Activated CD8-positive, alpha-beta memory T cell treated with anti-CD3 and anti-CD28 coated beads, Interleukin-2, amount 50 U/mL, for 48 hours (primary cell): ENCODE results near the gene PHF21A.
"Not testable (repeated sequence)": the region's sequence is repeated elsewhere in the genome, so short reads cannot be mapped to it uniquely, and the experiment has no call there.

Experiments
- DNase-seq: peaks from one replicate; pipeline ENCODE4 v3.0.0-alpha.2; 2020

The PHF21A gene

DNA sequence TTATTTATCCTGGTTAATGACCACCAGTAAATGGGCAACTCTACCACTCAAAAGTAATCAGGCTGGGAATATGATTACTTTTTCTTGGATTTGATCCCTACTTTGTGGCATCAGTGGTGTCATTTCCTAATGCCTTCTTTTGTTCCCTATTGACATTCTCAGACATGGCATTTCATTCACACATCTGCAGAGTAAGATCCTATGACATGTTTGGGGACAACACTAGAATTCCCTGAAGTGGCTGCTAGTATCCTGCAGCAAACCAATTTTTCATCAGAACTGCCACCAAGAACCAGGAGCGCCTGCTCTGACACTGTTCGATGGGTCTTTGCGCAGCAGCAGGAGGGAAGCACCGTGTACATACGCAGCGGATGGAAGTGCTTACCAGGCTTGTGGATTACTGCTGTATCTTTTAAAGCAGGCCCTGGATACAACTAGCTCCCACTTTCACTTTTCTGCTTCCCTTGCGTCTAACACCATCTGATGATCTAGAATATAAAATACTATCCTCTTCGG is 101.1 kb downstream of the PHF21A start:
- no peak for DNase-seq

DNA sequence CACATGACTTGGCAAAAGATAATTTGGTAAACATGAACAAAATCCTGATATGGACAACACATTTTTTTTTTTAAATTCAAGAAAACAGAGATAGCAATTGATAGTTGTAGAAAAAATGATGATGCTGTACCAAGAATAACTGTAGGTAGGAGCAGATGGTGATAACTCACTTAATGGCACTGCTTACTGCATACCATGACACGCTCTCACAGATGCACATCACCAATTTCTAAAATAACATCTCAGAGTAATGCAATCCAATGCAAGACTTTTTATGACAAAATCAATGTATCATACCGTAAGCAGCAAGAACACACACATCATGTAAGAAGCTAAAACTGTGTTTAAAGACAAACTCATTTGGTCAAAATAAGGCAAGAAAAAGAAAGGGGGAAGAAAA is 102.6 kb downstream of the PHF21A start:
- no peak for DNase-seq

DNA sequence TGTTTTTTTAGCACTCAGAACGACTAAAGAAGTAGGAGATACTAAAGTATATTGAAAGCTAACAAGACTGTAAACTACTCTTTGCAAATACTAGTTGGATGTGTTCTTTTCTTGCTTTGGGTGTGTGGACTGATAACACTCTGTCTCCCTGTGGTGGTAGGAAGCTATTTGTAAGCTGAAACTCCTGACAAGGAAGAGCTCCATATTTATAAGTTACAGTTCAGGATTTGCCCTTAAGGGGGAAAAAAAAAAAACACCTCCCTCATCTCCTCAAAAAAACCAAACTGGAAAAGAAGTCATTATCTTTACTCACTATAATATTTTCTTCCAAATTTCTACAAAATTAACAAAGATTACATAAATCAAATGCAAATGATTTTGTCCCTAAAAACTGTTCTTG is 103.9 kb downstream of the PHF21A start:
- DNase-seq = no peak

GRCh38 chr11:46015941-46016340 is 105.3 kb downstream of the PHF21A start:
- DNase-seq = no peak

- DNase-seq = not testable (repeated sequence)
Measured at GRCh38 chr11:46014168-46014567, 107.1 kb downstream of the PHF21A start.

- no peak for DNase-seq
Measured at GRCh38 chr11:46012185-46012584, 109.1 kb downstream of the PHF21A start.

GRCh38 chr11:46010100-46010499 is 111.2 kb downstream of the PHF21A start:
- no peak for DNase-seq

DNA sequence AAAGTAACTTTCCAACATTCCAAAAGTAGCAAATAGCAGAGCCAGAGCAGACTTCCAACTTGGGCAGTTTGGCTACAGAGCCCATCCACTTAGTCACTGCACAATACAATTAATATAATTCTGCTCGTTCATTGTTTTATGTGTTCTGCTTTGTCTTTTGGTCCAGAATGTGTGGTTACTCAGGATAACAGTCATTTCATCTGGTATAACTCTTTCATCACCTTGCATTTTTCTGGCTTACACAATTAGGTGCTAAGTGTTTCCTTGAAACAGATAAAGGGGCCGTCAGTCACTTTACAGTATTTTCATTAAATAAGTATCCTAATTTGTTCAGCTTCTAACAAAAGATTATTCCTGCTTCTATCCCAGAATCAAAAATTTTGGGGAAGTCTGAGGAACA is 111.6 kb downstream of the PHF21A start:
- no peak for DNase-seq

- no peak for DNase-seq
Measured at GRCh38 chr11:46006418-46007070, 114.7 kb downstream of the PHF21A start.

- DNase-seq = no peak
Measured at GRCh38 chr11:46003572-46003971, 117.7 kb downstream of the PHF21A start.

DNA sequence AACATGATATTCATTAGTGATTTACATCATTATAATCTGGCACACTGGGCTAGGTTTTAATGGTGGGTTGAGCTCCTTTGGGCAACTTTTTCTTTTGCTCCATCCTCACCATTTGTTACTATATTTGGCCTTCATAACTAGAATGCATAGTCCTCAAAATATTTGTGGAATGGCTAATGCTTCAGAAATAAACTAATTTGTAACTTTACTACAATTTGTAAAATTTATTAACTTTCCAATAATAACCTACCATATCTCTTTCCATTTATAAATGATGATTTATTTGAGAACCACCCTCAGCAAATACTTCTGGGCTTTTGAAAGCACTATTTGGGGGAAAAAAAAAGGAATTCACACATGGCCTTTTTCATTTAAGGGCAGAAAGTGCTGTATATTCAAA is 119.1 kb downstream of the PHF21A start:
- no peak for DNase-seq

GRCh38 chr11:46001448-46001914 is 119.8 kb downstream of the PHF21A start:
- no peak for DNase-seq

DNA sequence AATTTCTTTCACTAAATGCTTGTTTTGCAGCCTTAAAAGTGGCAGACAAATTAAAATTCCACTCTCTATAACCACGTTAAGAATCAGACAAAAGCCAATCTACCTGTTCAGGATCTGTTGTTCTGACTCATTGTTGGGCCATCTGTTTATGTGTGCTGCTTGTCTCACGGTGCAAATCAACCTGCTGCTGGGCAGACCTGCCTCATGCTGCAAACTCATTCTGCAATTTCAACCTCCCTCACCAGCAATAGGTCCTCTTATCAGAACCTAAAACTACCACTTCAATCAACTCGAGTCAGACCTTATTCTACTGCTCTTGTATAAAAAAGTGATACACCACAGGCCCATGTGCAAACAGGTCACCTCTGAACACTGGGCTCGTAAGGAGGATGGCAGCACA is 123.7 kb downstream of the PHF21A start:
- no peak for DNase-seq

GRCh38 chr11:45995342-45995734 is 125.9 kb downstream of the PHF21A start:
- DNase-seq = no peak

GRCh38 chr11:45994371-45995341 is 126.6 kb downstream of the PHF21A start:
- no peak for DNase-seq

GRCh38 chr11:45993531-45994001 is 127.7 kb downstream of the PHF21A start:
- DNase-seq = no peak

GRCh38 chr11:45988921-45989320 is 132.3 kb downstream of the PHF21A start:
- no peak for DNase-seq

- no peak for DNase-seq
Measured at GRCh38 chr11:45985212-45985611, 136.0 kb downstream of the PHF21A start.

DNA sequence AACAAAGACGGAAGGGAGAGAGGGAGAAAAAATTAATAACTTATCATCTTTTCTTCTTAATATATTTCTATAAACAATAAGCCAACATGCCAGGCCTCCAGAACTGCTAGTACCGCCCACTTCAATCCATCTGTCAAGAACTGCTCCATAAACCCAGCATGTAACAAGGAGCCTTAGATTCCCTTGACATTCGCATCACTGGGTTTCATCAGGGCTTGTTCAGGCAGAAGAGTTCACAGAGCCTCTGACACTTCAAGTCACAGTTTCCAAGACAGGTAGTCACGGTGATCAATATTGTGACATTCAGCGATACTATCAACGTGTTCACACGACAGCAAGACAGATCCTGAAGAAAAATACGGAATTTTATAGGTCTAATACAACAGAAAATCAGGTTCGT is 137.1 kb downstream of the PHF21A start:
- no peak for DNase-seq

DNA sequence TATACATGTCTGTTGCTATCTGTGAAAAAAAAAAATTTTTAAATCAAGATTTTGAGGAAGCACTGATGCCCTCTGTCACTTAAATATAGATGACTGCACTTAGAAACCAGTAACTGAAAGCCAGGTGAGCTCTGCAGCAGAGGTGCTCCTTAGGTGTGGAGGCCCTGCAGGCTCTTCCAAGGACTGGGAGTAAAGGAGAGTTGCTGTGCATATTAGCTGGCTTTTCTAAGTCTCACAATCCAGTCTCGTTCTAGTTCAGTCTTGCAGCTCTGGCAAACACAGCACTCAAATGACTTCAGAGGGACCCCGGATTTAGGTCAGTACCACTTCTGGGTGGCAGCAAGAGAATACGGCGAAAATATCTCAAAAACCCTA is 137.8 kb downstream of the PHF21A start:
- DNase-seq = no peak

GRCh38 chr11:45982656-45983470 is 138.4 kb downstream of the PHF21A start:
- peak; percentile 56 for DNase-seq

- DNase-seq = not testable (repeated sequence)
Measured at GRCh38 chr11:45981826-45982225, 139.4 kb downstream of the PHF21A start.

- DNase-seq = no peak
Measured at GRCh38 chr11:45974806-45975205, 146.4 kb downstream of the PHF21A start.
